HCT116 (cell line): ENCODE data around the gene RAPGEF2.

Experiments
- CBX3 ChIP-seq: IDR thresholded peaks from 2 replicates; pipeline ENCODE4 v1.6.1; 2012; ENCODE audit warnings: low read depth
- EZH2 ChIP-seq: fragments of 200-600 bp; sonication (generic); IDR thresholded peaks from 2 replicates; pipeline ENCODE4 v1.6.1; 2017; ENCODE audit warnings: antibody characterized with exemption, mixed run types
- EZH2phosphoT487 ChIP-seq: fragments of 200-600 bp; IDR thresholded peaks from 2 replicates; pipeline ENCODE4 v1.6.1; 2018; ENCODE audit warnings: antibody characterized with exemption, borderline replicate concordance
- POLR2A ChIP-seq: IDR thresholded peaks from 2 replicates; pipeline ENCODE4 v1.7.0; 2011; ENCODE audit warnings: borderline replicate concordance; ENCODE audit not compliant: insufficient read depth, insufficient read length; ENCODE audit errors: extremely low read depth
- POLR2AphosphoS5 ChIP-seq: IDR thresholded peaks from 2 replicates; pipeline ENCODE4 v1.6.1; 2011; ENCODE audit warnings: mild to moderate bottlenecking, low read depth, low read length, moderate library complexity
- RAD21 ChIP-seq: IDR thresholded peaks from 2 replicates; pipeline ENCODE4 v1.6.1; 2012; ENCODE audit warnings: low read depth, mild to moderate bottlenecking
- SIN3A ChIP-seq: IDR thresholded peaks from 2 replicates; pipeline ENCODE4 v1.6.1; 2012; ENCODE audit warnings: low read depth
- YY1 ChIP-seq: IDR thresholded peaks from 2 replicates; pipeline ENCODE4 v1.6.1; 2011; ENCODE audit warnings: low read length, low read depth, moderate library complexity, mild to moderate bottlenecking; ENCODE audit not compliant: insufficient replicate concordance; ENCODE audit errors: extremely low read depth
- ZBTB33 ChIP-seq: IDR thresholded peaks from 2 replicates; pipeline ENCODE4 v1.6.1; 2011; ENCODE audit warnings: mild to moderate bottlenecking, low read length, moderate library complexity; ENCODE audit not compliant: insufficient replicate concordance; ENCODE audit errors: extremely low read depth
- ZFX ChIP-seq: fragments of 450-650 bp; IDR thresholded peaks from 2 replicates; pipeline ENCODE4 v1.6.1; 2017
- TF ChIP-seq, protein P1 (sequence below): IDR thresholded peaks from 2 replicates; pipeline ENCODE4 v1.6.1; 2012
- TF ChIP-seq, protein P2 (sequence below), 3 experiments: fragments of 200-600 bp in 1 of 3; sonication (generic) in 1 of 3; IDR thresholded peaks in 2 of 3; conservative IDR thresholded peaks in 1 of 3; 2 replicates each; pipeline ENCODE4 v1.5.1; 2012 to 2017; ENCODE audit warnings: low read depth in 2 of 3, low read length in 2 of 3, antibody characterized with exemption in 1 of 3, borderline replicate concordance in 1 of 3, control low read depth in 1 of 3, mild to moderate bottlenecking in 1 of 3, mixed read lengths in 1 of 3, mixed run types in 1 of 3, moderate library complexity in 1 of 3; ENCODE audit not compliant: insufficient read depth in 1 of 3

GRCh38 chr4:159201168-159201567, 98.3 kb downstream of the RAPGEF2 start:
- TF ChIP-seq ZBTB33 = no peak
- no peak for TF ChIP-seq POLR2AphosphoS5
- no peak for TF ChIP-seq EZH2
- no peak for TF ChIP-seq CBX3
- no peak for TF ChIP-seq RAD21
- TF ChIP-seq, protein P1, sequence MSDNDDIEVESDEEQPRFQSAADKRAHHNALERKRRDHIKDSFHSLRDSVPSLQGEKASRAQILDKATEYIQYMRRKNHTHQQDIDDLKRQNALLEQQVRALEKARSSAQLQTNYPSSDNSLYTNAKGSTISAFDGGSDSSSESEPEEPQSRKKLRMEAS = no peak
- TF ChIP-seq POLR2A = no peak
- TF ChIP-seq ZFX = no peak
- TF ChIP-seq SIN3A = no peak
- TF ChIP-seq, protein P2, sequence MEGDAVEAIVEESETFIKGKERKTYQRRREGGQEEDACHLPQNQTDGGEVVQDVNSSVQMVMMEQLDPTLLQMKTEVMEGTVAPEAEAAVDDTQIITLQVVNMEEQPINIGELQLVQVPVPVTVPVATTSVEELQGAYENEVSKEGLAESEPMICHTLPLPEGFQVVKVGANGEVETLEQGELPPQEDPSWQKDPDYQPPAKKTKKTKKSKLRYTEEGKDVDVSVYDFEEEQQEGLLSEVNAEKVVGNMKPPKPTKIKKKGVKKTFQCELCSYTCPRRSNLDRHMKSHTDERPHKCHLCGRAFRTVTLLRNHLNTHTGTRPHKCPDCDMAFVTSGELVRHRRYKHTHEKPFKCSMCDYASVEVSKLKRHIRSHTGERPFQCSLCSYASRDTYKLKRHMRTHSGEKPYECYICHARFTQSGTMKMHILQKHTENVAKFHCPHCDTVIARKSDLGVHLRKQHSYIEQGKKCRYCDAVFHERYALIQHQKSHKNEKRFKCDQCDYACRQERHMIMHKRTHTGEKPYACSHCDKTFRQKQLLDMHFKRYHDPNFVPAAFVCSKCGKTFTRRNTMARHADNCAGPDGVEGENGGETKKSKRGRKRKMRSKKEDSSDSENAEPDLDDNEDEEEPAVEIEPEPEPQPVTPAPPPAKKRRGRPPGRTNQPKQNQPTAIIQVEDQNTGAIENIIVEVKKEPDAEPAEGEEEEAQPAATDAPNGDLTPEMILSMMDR (IDR thresholded peaks at IDR 0.05 in 2 of 3, conservative IDR thresholded peaks at IDR 0.05 in 1 of 3; ENCODE audit: borderline replicate concordance in 1 of 3, insufficient read depth in 1 of 3, low read depth in 2 of 3, low read length in 2 of 3) = no peak
- no peak for TF ChIP-seq EZH2phosphoT487
- no peak for TF ChIP-seq YY1
